ENCODE measurements around the gene ENDOG.
"Not testable (repeated sequence)": the region's sequence is repeated elsewhere in the genome, so short reads cannot be mapped to it uniquely, and the experiment has no call there.

The ENDOG gene

GRCh38 chr9:128828719-128829452 is 10.6 kb downstream of the ENDOG start:
- DNase-seq (ENCODE audit: low read depth): no peak

- peak; percentile 86 for DNase-seq (ENCODE audit: low read depth)
Measured at GRCh38 chr9:128829477-128830251, 11.4 kb downstream of the ENDOG start, which contains the start of gene SPOUT1. SPOUT1 (minus strand) TSS chr9:128829794; CDS start chr9:128829780, 14 bp downstream.

GRCh38 chr9:128833696-128834095 is 15.4 kb downstream of the ENDOG start:
- no peak for DNase-seq (ENCODE audit: low read depth)

- no peak for DNase-seq (ENCODE audit: low read depth)
Measured at GRCh38 chr9:128835246-128836210, 17.2 kb downstream of the ENDOG start.

DNA sequence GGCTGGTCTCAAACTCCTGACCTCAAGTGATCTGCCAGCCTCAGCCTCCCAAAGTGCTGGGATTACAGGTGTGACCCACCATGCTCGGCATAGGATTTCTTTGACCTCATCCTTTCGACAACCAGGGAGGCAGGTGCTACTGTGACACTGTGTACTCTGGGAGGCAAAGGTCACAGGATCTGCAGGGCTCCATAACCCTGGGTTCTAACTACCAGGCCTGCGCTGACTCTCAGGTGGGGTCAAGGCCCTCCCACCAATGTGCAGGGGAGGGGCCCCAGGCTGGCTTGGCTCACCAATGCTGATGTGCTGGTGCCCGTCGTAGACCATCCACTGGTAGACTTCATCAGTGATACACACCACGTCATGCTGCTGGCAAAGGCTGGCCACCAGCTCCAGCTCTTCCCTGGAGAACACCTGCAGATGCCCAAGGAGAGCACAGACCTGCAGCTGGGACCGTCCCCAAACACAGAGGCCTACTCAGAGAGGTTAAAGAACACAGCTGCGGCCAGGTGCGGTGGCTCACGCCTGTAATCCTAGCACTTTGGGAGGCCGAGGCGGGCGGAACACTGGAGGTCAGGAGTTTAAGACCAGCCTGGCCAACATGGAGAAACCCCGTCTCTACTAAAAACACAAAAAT is 18.3 kb downstream of the ENDOG start:
- DNase-seq (ENCODE audit: low read depth): no peak

- no peak for DNase-seq (ENCODE audit: low read depth)
Measured at GRCh38 chr9:128838338-128838737, 20.0 kb downstream of the ENDOG start.

DNA sequence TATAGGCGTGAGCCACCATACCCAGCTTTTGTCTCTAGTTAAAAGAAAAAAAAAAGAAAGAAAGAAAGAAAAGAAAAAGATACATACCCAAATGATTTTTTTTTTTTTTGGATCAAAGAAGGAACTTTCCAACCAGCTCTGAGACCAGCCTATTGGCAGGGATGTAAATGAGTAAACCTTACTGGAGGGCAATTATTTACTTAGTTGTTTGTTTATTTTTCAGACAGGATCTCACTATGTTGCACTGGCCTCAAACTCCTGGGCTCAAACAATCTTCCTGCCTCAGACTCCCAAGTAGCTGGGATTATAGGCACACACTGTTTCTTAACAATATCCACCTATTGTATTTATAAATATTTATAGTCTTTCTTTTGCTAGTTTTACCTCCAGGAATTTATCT is 22.2 kb downstream of the ENDOG start:
- no peak for DNase-seq (ENCODE audit: low read depth)

- no peak for DNase-seq (ENCODE audit: low read depth)
Measured at GRCh38 chr9:128841694-128842492, 23.6 kb downstream of the ENDOG start.

- not testable (repeated sequence) for DNase-seq (ENCODE audit: low read depth)
Measured at GRCh38 chr9:128843171-128843570, 24.9 kb downstream of the ENDOG start.

- no peak for DNase-seq (ENCODE audit: low read depth)
Measured at GRCh38 chr9:128845186-128845931, 27.1 kb downstream of the ENDOG start.

DNA sequence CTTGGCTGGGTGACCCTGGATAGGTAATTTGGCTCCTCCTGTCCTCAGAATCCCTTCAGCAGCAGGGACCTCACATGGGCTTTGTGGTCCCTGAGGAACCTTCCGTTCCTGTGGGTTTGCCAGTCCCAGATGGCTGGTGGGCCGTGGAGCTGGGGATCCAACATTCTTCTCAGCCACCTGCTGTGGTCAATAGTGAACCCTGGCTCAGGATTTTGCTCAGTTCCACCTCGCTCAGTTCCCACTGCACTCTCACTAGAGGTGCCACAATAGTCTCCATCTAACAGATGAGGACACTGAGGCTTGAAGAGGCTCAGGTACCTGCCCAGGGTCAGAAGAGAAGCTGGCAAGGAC is 28.4 kb downstream of the ENDOG start:
- no peak for DNase-seq (ENCODE audit: low read depth)

GRCh38 chr9:128847803-128848202 is 29.5 kb downstream of the ENDOG start:
- DNase-seq (ENCODE audit: low read depth): no peak

- DNase-seq (ENCODE audit: low read depth): not testable (repeated sequence)
Measured at GRCh38 chr9:128851024-128851423, 32.7 kb downstream of the ENDOG start.

DNA sequence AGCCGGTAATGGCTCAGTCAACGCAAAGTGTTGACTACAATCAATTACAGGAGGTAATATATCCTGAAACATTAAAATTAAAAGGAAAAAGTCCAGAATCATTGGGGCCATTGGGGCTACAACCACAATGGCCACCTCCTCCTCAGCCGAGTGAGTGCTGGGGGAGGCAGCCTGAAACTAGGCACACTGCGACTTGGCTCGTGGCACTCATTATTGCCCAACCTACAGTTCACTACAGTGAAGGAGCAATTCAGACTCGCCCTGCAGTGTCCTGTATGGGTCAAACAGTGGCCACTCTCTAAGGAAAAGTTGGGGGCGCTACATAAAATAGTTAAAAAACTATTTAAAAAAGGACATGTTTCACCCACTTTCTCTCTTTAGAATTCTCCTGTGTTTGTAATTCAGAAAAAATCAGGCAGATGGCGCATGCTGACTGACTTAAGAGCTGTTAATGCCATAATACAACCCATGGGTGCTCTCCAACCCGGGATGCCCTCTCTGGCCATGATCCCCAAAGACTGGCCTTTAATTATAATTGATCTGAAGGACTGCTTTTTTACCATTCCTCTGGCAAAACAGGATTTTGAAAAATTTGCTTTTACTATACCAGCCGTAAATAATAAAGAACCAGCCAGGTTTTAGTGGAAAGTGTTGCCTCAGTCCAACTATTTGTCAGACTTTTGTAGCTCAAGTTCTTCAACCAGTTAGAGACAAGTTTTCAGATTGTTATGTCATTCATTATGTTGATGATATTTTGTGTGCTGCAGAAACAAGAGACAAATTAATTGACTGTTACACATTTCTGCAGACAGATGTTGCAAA is 33.7 kb downstream of the ENDOG start:
- not testable (repeated sequence) for DNase-seq (ENCODE audit: low read depth)

GRCh38 chr9:128852646-128853045 is 34.3 kb downstream of the ENDOG start:
- DNase-seq (ENCODE audit: low read depth): not testable (repeated sequence)

DNA sequence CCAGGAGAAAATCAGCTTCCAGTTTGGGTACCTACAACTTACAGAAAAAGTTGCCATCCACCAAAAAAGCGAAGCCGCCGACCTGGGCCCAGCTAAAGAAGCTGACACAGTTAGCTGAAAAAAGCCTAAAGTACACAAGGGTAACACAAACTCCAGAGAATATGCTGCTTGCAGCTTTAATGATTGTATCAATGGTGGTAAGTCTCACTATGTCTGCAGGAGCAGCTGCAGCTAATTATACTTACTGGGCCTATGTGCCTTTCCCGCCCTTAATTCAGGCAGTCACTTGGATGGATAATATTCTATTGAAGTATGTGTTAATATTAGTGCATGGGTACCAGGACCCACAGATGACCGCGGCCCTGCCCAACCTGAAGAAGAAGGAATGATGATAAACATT is 36.2 kb downstream of the ENDOG start:
- DNase-seq (ENCODE audit: low read depth): not testable (repeated sequence)

GRCh38 chr9:128858476-128858875 is 40.2 kb downstream of the ENDOG start:
- DNase-seq (ENCODE audit: low read depth): not testable (repeated sequence)

DNA sequence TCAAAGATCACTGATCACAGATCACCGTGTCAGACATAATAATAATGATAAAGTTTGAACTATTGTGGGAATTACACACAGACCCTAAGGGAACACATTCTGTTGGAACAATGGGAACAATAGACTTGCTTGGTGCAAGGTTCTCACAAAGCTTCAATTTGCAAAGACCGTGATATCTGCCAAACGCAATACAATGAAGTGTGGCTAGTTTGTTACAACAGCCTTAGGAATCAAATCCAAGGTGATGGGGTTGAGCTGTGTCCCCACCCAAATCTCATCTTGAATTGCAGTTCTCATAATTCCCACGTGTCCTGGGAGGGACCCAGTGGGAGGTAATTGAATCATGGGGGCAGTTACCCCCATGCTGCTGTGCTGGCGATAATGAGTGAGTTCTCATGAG is 42.6 kb downstream of the ENDOG start:
- no peak for DNase-seq (ENCODE audit: low read depth)

DNA sequence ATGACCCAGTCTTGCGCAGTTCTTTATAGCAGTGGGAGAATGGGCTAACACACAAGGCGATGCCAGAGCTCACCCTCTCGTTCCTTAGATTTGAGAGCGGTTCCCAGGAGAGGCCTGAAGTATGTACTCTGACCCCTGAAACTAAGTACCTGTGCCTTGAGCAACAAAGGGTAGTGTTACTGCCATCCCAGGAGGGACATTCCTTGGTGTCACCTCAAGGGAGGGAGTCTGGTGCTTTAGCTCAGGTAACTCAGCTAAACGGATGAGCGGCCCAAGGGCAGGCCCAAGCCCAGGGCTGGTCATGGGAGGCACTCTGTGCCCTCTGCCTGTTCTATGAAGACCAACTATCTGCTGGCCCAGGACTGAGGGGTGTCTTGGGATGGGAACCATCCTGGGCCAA is 43.2 kb downstream of the ENDOG start:
- DNase-seq (ENCODE audit: low read depth): no peak
